Measurements from ENCODE around the gene SPINK5.

The SPINK5 gene

GRCh38 chr5:148083203-148083602, 19.4 kb downstream of the SPINK5 start:
- no peaks in the 10 kb centered on the region for H3K9me3 ChIP-seq (ENCODE audit: insufficient read depth, low read length)
- H3K27me3 ChIP-seq (ENCODE audit: low read depth, low read length), result no peaks in the 10 kb centered on the region
- no peaks in the 10 kb centered on the region for H3K79me2 ChIP-seq (ENCODE audit: low read length)
- no peaks in the 10 kb centered on the region for H3K36me3 ChIP-seq (replicated peaks; ENCODE audit: low read depth, low read length)
- no peak for TF ChIP-seq EZH2phosphoT487 (IDR thresholded peaks at IDR 0.05; ENCODE audit: low read depth)
- TF ChIP-seq, protein P1, sequence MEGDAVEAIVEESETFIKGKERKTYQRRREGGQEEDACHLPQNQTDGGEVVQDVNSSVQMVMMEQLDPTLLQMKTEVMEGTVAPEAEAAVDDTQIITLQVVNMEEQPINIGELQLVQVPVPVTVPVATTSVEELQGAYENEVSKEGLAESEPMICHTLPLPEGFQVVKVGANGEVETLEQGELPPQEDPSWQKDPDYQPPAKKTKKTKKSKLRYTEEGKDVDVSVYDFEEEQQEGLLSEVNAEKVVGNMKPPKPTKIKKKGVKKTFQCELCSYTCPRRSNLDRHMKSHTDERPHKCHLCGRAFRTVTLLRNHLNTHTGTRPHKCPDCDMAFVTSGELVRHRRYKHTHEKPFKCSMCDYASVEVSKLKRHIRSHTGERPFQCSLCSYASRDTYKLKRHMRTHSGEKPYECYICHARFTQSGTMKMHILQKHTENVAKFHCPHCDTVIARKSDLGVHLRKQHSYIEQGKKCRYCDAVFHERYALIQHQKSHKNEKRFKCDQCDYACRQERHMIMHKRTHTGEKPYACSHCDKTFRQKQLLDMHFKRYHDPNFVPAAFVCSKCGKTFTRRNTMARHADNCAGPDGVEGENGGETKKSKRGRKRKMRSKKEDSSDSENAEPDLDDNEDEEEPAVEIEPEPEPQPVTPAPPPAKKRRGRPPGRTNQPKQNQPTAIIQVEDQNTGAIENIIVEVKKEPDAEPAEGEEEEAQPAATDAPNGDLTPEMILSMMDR (IDR thresholded peaks at IDR 0.05; ENCODE audit: low read depth, low read length), result no peak
- H3K4me2 ChIP-seq (ENCODE audit: low read length), result no peak overlapping the region
- no peak overlapping the region for H2AFZ ChIP-seq (ENCODE audit: low read depth, low read length)
- peaks cover 14% of the 10 kb centered on the region for H3K4me1 ChIP-seq (ENCODE audit: low read length)
- no peak overlapping the region for H3K4me3 ChIP-seq (ENCODE audit: low read length)
- H4K20me1 ChIP-seq (ENCODE audit: insufficient read depth, low read length), result no peaks in the 10 kb centered on the region
- no peak overlapping the region for H3K27ac ChIP-seq (ENCODE audit: low read length)
- H3K9ac ChIP-seq (ENCODE audit: low read length), result no peak overlapping the region

GRCh38 chr5:148084269-148084668, 20.5 kb downstream of the SPINK5 start:
- H3K9me3 ChIP-seq (ENCODE audit: insufficient read depth, low read length), result no peaks in the 10 kb centered on the region
- no peaks in the 10 kb centered on the region for H4K20me1 ChIP-seq (ENCODE audit: insufficient read depth, low read length)
- H2AFZ ChIP-seq (ENCODE audit: low read depth, low read length), result no peak overlapping the region; the same call in 1 of the 2 replicates
- no peak overlapping the region for H3K9ac ChIP-seq (ENCODE audit: low read length)
- H3K4me3 ChIP-seq (ENCODE audit: low read length), result no peak overlapping the region
- TF ChIP-seq, protein P1 (IDR thresholded peaks at IDR 0.05; ENCODE audit: low read depth, low read length), result no peak
- no peaks in the 10 kb centered on the region for H3K79me2 ChIP-seq (ENCODE audit: low read length)
- H3K27ac ChIP-seq (ENCODE audit: low read length), result no peak overlapping the region
- H3K4me2 ChIP-seq (ENCODE audit: low read length), result no peak overlapping the region
- H3K4me1 ChIP-seq (ENCODE audit: low read length), result peaks cover 24% of the 10 kb centered on the region
- H3K27me3 ChIP-seq (ENCODE audit: low read depth, low read length), result no peaks in the 10 kb centered on the region
- no peaks in the 10 kb centered on the region for H3K36me3 ChIP-seq (replicated peaks; ENCODE audit: low read depth, low read length)

- Histone ChIP-seq H3K27me3 (ENCODE audit: low read depth, low read length) (no peaks in the 10 kb centered on the region), H2AFZ (ENCODE audit: low read depth, low read length) (no peak overlapping the region), H4K20me1 (ENCODE audit: insufficient read depth, low read length) (no peaks in the 10 kb centered on the region), H3K9ac (ENCODE audit: low read length) (no peak overlapping the region), H3K79me2 (ENCODE audit: low read length) (no peaks in the 10 kb centered on the region), H3K27ac (ENCODE audit: low read length) (no peak overlapping the region), H3K4me1 (ENCODE audit: low read length) (peaks cover 35% of the 10 kb centered on the region), H3K4me2 (ENCODE audit: low read length) (no peak overlapping the region), H3K9me3 (ENCODE audit: insufficient read depth, low read length) (no peaks in the 10 kb centered on the region), H3K36me3 (replicated peaks; ENCODE audit: low read depth, low read length) (no peaks in the 10 kb centered on the region), H3K4me3 (ENCODE audit: low read length) (no peak overlapping the region)
- TF ChIP-seq EZH2phosphoT487 (IDR thresholded peaks at IDR 0.05; ENCODE audit: low read depth), result no peak
- TF ChIP-seq, protein P1 (IDR thresholded peaks at IDR 0.05; ENCODE audit: low read depth, low read length), result no peak
These were observed 21.5 kb downstream of the SPINK5 start for GRCh38 chr5:148085310-148085709.

DNA sequence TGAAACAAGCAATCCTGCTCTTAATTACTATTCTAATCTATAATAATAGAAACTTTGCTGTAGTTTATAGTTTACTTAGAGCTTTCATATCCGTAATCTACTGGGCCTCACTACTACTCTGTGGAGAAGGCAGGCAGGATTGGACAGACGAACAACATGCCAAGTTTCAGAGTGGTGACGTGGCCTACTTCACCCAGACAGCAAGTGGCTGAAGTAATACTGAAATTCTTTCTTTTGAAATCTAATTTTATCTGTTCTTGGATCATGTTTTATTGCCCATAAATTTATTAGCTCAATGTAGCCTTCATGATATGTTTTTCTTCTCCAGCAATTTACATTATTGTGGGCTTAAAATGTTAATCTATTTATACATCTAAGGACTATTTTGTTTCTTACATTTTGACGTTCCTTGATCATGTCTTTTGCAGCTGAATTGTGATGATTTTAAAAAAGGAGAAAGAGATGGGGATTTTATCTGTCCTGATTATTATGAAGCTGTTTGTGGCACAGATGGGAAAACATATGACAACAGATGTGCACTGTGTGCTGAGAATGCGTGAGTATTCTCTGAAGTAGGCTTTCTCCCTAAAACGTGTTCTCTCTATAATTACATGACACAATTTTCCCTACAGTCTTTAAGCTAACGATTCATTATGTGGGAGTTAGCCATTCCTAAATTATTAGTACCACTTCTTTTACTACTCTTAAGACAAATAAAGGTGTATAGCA, 22.4 kb downstream of the SPINK5 start:
- TF ChIP-seq, protein P1 (IDR thresholded peaks at IDR 0.05; ENCODE audit: low read depth, low read length), result no peak
- TF ChIP-seq EZH2phosphoT487 (IDR thresholded peaks at IDR 0.05; ENCODE audit: low read depth), result no peak
- peak overlapping the region; percentile 23; the same call in 1 of the 2 replicates for H2AFZ ChIP-seq (ENCODE audit: low read depth, low read length)

More for the DNA sequence above, 22.4 kb downstream of the SPINK5 start:
- Histone ChIP-seq H3K4me2 (ENCODE audit: low read length) (no peak overlapping the region), H3K4me3 (ENCODE audit: low read length) (no peak overlapping the region), H3K36me3 (replicated peaks; ENCODE audit: low read depth, low read length) (no peaks in the 10 kb centered on the region), H3K27me3 (ENCODE audit: low read depth, low read length) (no peaks in the 10 kb centered on the region), H4K20me1 (ENCODE audit: insufficient read depth, low read length) (no peaks in the 10 kb centered on the region), H3K9ac (ENCODE audit: low read length) (no peak overlapping the region), H3K79me2 (ENCODE audit: low read length) (no peaks in the 10 kb centered on the region), H3K4me1 (ENCODE audit: low read length) (peaks cover 40% of the 10 kb centered on the region), H3K27ac (ENCODE audit: low read length) (no peak overlapping the region), H3K9me3 (ENCODE audit: insufficient read depth, low read length) (no peaks in the 10 kb centered on the region)
